T-helper 2 cell treated with Interferon-gamma antibody and Interleukin-4, amounts not matched to agents 100 ng/mL and 5 ng/mL, for 36 hours (primary cell): ENCODE data around the gene NDST1. TPM values are rescaled to one million over a fixed set of nuclear protein-coding genes. Genes with fewer than 3 reads are reported as not detected.
"Not testable (repeated sequence)": the region's sequence is repeated elsewhere in the genome, so short reads cannot be mapped to it uniquely, and the experiment has no call there.

Experiments used
- intact Hi-C: fragments of 100-400 bp; cut with micrococcal nuclease; formaldehyde crosslinking; loops from one replicate; pipeline ENCODE4 v1.15.1; 2023
- total RNA-seq: library from RNA; stranded (reverse); gene quantifications from 2 replicates; pipeline ENCODE4 v1.2.3, GENCODE V29; 2022

Gene NDST1
- total RNA-seq: 0.36 and 0.41 TPM in 2 replicates

- intact Hi-C loops: no loop called here
These were observed at the start of gene NDST1 for GRCh38 chr5:150507474-150508276. TSS of gene NDST1 (plus strand) at chr5:150508131. CDS start at chr5:150521255, 13,124 bp downstream.

- intact Hi-C loops: loop anchor here (1.0 to 10.0 kb wide), 9 partner anchors 9 to 796 kb away; partner anchors contain the start of genes GM2A, IRGM and TNIP1
These were observed 49.0 kb upstream of the NDST1 start for GRCh38 chr5:150458802-150459557.

- intact Hi-C loops: no loop called here
These were observed 47.1 kb upstream of the NDST1 start for GRCh38 chr5:150460781-150461180.

GRCh38 chr5:150461231-150461630 is 46.7 kb upstream of the NDST1 start:
- intact Hi-C loops: no loop called here

- intact Hi-C loops: no loop called here
These were observed 43.3 kb upstream of the NDST1 start for GRCh38 chr5:150464554-150465012.

- intact Hi-C loops: no loop called here
These were observed 42.0 kb upstream of the NDST1 start for GRCh38 chr5:150465927-150466326.

GRCh38 chr5:150468206-150468605 is 39.7 kb upstream of the NDST1 start:
- intact Hi-C loops: no loop called here

- intact Hi-C loops: no loop called here
These were observed 38.0 kb upstream of the NDST1 start for GRCh38 chr5:150469718-150470469.

GRCh38 chr5:150473673-150474358 is 34.1 kb upstream of the NDST1 start:
- intact Hi-C loops: no loop called here

GRCh38 chr5:150476568-150476967 is 31.4 kb upstream of the NDST1 start:
- intact Hi-C loops: not testable (repeated sequence)

GRCh38 chr5:150479416-150479815 is 28.5 kb upstream of the NDST1 start:
- intact Hi-C loops: no loop called here

GRCh38 chr5:150481708-150481965 is 26.3 kb upstream of the NDST1 start:
- intact Hi-C loops: no loop called here

GRCh38 chr5:150481972-150482406 is 25.9 kb upstream of the NDST1 start:
- intact Hi-C loops: no loop called here

GRCh38 chr5:150484964-150485692 is 22.8 kb upstream of the NDST1 start:
- intact Hi-C loops: no loop called here

- intact Hi-C loops: no loop called here
These were observed 22.1 kb upstream of the NDST1 start for GRCh38 chr5:150485693-150486401.

GRCh38 chr5:150486402-150487198 is 21.3 kb upstream of the NDST1 start:
- intact Hi-C loops: no loop called here

- intact Hi-C loops: no loop called here
These were observed 20.5 kb upstream of the NDST1 start for GRCh38 chr5:150487199-150488061.
